Activated CD4-positive, CD25-positive, alpha-beta regulatory T cell treated with anti-CD3 and anti-CD28 coated beads, Interleukin-2, amount 50 U/mL, for 16 hours (primary cell): Measurements from ENCODE around the gene RNF223.
"Not testable (repeated sequence)": the region's sequence is repeated elsewhere in the genome, so short reads cannot be mapped to it uniquely, and the experiment has no call there.

Experiments
- DNase-seq: peaks from one replicate; pipeline ENCODE4 v3.0.0-alpha.2; 2020; ENCODE audit warnings: low read depth, low spot score

RNF223 gene

GRCh38 chr1:1109743-1110142, 35.6 kb upstream of the RNF223 start:
- DNase-seq = no peak

DNA sequence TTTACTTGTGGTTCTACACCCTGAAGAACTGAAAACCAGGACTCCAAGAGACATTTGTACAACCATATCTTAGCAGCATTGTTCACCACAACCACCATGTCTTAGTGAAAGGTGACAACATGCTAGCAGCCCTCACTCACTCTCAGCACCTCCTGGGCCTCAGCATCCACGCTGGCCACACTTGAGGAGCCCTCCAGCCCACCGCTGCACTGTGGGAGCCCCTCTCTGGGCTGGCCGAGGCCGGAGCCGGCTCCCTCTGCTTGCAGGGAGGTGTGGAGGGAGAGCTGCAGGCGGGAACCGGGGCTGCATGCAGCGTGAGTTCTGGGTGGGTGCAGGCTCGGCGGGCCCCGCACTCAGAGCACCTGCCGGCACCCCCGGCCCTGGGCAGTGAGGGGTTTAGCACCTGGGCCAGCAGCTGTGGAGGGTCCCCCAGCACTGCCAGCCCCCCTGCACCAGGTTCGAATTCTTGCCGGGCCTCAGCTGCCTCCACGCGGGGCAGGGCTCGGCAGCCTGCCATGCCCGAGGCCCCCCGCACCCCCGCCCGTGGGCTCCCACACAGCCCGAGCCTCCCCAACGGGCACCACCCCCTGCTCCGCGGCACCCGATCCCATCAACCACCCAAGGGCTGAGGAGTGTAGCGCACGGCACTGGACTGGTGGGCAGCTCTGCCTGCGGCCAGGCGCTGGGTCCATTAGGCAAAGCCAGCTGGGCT, 32.6 kb upstream of the RNF223 start:
- DNase-seq = no peak

GRCh38 chr1:1104152-1104551, 30.0 kb upstream of the RNF223 start:
- not testable (repeated sequence) for DNase-seq

DNA sequence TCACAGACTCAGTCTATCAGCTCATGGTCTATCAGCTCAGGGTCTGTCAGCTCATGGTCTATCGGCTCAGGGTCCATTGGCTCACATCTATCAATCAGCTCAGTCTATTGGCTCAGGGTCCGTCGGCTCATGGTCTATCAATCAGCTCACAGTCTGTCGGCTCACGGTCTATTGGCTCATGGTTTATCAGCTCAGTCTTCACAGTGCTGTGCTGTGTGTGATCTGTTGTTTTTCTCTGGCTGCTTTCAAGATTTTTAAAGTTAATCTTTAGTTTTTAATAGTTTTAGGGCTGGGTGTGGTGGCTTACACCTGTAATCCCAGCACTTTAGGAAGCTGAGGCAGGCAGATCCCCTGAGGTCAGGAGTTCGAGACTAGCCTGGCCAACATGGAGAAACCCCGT, 27.4 kb upstream of the RNF223 start:
- DNase-seq = no peak

- DNase-seq = no peak
Observed at GRCh38 chr1:1100296-1100695, 26.2 kb upstream of the RNF223 start.

DNA sequence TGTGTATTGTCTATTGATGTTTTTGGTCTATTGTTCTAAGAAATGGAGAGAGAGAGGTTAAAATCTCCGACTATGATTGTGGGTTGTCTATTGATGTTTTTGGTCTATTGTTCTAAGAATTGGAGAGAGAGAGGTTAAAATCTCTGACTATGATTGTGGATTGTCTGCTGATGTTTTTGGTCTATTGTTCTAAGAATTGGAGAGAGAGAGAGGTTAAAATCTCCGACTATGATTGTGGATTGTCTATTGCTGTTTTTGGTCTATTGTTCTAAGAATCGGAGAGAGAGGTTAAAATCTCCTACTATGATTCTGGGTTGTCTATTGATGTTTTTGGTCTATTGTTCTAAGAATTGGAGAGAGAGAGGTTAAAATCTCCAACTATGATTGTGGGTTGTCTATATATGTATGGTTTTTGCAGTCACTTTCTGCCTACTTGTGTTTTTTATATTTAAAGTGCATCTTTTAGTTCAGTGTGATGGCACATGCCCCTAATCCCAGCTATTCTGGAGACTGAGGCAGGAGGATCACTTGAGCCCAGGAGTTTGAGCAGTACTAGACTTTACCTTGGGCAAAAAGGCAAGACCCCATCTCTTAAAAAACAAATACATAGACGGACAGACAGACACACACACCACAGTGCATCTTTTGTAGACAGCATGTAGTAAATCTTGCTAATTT, 25.5 kb upstream of the RNF223 start:
- DNase-seq = no peak

GRCh38 chr1:1098681-1099421, 24.7 kb upstream of the RNF223 start:
- DNase-seq = no peak

GRCh38 chr1:1096136-1096535, 22.0 kb upstream of the RNF223 start:
- not testable (repeated sequence) for DNase-seq

DNA sequence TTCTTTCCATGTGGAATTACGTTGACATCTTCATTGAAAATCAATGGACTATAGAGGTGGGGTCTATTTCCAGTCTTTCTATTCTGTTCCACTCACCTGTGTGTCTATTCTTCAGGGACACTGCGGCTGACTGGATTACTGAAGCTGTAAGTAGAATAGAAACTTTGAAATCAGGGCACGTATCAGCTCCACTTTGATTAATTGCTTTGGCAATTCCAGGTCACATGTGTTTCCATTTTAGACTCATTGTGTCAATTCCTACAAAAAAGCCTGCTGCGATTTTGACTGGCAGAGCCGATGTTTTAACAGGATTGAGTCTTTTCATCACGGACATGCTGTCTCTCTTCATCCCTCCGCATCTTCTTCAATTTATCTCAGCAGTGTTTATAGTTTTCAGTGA, 20.9 kb upstream of the RNF223 start:
- DNase-seq = no peak

GRCh38 chr1:1093610-1093943, 19.5 kb upstream of the RNF223 start:
- DNase-seq = no peak

DNA sequence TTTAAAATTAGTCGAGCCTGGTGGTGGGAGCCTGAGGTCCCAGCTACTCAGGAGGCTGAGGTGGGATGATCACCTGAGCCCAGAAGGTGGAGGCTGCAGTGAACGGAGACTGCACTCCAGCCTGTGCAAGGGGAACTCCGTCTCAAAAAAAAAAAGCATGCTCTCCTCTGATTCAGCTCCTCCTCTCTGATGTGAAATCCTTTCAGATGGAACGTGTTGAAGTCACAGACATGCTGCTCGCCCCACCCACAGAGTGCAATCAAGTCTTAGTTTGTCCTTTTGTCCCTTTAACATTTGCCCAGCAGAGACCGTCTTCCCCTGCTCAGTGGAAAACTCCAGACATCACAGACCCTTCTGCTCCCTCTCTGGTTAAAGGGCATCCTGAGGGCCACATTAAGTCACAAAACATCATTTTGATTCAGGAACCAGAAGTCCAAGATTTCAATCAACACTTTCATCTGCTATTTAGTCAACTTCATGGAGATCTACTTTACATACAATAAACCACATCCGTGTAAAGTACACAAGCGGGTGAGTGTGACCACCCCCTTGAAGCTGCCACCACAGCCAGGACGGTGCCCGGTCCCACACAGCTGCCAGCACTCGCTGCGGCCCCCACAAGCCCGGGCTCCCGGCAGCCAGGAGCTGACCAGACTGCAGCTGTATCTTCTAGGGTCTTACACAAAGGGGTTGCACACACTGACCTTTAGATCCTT, 18.9 kb upstream of the RNF223 start:
- DNase-seq = no peak

- no peak for DNase-seq
Observed at GRCh38 chr1:1092149-1092855, 18.2 kb upstream of the RNF223 start.

- DNase-seq = no peak
Observed at GRCh38 chr1:1091344-1092148, 17.4 kb upstream of the RNF223 start.

DNA sequence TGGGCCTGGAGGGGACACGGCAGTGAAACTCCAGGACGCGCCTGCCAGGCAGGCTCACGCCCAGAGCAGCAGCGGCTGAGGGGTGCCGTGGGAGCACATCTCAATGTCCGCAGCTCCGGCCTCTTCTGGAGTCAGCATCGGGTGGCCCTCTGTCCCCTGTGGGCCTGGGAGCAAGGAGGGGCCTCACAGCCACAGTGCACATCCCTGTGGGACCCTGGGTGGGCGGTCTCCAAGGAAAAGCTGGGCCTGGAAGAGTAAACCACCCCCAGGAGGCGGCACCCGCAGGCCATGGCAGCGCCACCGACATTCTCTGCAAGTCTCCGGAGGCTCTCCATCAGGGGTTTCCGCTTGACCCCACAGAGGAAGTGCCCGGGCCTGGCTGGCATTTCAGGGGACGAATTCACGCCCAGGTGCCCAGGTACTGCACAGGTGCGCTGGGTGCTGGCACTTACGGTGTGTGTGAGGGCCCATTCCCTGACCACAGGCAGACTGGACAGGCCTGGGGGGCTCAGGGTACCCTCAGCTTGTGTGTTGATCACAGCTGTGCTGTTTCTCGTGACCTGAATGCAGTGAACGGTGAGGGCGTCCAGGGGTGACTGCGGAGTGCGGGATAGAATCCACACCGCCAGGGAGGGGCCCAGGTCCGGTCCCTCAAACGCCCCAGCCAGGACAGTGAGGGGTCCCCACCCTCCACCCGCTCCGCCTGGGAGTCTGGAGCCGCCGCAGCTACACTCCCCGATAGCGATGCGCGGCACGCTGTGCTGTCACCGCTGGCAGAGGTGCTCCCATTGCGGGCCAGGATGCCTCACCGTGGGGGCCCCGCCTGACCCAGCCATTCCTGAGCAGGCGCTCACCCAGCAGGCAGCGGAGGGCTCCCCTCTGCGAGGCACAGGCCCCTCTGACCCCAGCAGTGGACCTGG, 16.6 kb upstream of the RNF223 start:
- DNase-seq = no peak

GRCh38 chr1:1089731-1090423, 15.8 kb upstream of the RNF223 start:
- no peak for DNase-seq

GRCh38 chr1:1088801-1089680, 14.9 kb upstream of the RNF223 start:
- no peak for DNase-seq

DNA sequence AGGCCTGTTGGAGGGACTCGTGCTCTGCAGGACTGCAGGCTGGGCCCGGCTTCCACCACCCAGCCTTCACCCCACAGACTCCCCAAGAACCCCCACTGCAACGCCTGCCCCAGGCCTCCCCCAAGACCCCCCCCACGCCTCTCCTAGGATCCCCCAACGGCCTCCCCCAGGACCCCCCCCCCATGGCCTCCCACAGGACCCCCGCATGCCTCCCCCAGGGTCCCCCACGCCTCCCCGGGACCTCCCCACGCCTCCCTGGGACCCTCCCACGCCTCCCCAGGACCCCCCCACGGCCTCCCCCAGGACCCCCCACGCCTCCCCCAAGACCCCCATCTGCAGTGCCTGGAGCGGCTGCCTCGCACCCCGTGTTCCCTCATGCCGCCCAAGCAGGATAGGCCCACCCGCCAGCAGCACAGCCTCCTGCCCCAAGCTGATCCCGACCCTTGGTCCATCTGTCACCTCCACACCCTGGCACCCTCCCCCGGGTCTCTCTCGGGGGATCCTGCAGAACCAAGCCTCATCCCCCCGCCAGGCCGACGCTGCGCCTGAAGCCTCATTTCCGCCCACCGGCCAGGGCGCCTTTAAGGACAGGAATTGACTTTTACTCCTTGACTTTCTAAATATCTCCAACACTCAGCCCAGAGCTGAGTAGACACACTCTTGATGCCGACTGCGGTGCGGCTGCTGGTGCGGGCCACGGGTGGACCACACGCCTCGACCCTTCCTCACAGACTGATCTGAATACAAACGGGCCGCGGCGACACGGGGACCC, 14.1 kb upstream of the RNF223 start:
- DNase-seq = no peak
